VCaP (cell line): ENCODE data around the gene FARS2.

ENCODE experiments used
- H3K27ac ChIP-seq: fragments of 450-650 bp; 2 replicates; pipeline ENCODE4 v1.5.1; 2017
- TF ChIP-seq, protein P1 (sequence below): fragments of 450-650 bp; conservative IDR thresholded peaks from 2 replicates; pipeline ENCODE4 v1.5.1; 2017; ENCODE audit warnings: mild to moderate bottlenecking, moderate library complexity

The FARS2 gene

DNA sequence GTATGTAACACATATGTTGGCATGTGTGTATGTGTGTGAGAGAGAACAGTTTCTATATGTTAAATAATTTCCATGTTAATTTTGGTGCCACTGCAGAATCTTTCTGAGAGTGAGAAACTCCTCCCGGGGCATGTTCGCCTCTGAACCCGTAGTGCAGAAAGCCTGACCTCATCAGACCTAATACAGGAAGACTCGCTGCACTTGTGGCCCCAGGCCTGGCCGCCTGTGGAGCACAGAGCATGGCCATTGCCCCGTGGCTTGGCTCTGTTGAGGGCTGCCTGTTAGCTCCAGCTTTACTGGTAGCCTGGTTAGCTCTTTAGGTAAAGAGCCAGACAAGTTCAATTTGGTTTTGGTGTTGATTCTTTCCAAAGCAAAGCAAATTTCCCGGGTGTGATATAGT is 25.5 kb downstream of the FARS2 start:
- H3K27ac ChIP-seq: no peak overlapping the region
- TF ChIP-seq, protein P1, sequence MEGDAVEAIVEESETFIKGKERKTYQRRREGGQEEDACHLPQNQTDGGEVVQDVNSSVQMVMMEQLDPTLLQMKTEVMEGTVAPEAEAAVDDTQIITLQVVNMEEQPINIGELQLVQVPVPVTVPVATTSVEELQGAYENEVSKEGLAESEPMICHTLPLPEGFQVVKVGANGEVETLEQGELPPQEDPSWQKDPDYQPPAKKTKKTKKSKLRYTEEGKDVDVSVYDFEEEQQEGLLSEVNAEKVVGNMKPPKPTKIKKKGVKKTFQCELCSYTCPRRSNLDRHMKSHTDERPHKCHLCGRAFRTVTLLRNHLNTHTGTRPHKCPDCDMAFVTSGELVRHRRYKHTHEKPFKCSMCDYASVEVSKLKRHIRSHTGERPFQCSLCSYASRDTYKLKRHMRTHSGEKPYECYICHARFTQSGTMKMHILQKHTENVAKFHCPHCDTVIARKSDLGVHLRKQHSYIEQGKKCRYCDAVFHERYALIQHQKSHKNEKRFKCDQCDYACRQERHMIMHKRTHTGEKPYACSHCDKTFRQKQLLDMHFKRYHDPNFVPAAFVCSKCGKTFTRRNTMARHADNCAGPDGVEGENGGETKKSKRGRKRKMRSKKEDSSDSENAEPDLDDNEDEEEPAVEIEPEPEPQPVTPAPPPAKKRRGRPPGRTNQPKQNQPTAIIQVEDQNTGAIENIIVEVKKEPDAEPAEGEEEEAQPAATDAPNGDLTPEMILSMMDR: no peak

DNA sequence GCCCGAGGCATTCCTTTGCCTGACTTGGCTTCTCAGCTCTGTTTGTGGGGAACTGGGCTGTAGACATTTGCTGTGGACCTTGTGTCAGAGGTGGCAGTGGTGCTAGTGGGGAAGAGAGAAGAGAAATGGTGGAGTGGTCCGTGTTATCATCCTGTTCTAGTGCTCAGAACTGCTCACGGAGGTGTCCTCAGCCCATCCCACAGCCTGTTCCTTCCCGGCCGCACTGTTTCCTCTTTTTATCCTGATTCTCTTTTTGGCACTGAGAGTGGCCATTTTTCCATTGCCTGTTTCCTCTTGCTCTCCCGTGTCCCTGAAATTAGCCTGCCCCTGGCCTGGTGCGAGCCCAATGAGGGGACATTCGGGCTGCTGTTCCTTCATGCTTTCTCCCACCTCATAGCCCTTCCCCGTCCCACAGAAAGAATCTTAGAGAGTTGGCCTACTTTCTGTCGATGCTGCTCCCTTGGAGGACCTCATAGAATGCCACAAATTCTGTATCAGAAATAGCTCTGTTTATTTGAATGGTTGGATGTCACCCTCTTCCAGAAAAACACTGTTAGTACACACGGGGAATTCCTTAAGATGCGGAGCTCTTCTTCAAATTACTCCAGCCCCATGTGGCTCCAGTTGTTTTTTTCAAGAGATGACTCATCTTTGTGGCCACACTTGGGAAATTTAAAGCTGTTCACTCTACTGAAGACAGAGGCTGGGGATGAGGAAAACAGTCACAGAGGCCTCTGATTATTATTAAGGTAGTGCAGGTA is 26.1 kb downstream of the FARS2 start:
- no peak overlapping the region for H3K27ac ChIP-seq

DNA sequence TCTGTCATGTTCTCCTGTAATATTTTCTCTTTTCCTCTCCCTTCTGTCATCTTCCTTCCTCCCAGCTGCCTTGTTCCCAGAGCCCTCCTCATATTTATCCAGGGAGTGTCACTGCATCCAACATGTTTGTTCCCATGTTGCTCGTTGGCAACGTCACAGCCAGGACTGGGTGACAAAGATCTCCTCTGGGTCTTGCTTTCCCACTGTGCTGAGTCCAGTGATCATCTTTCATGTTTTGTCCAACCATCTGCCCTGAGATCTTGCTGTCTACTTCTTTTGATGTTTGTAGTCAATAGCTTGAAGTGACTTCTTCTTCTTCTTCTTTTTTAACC is 26.6 kb downstream of the FARS2 start:
- TF ChIP-seq, protein P1: no peak
- no peak overlapping the region for H3K27ac ChIP-seq

More for the DNA sequence above, 26.1 kb downstream of the FARS2 start:
- TF ChIP-seq, protein P1: no peak

DNA sequence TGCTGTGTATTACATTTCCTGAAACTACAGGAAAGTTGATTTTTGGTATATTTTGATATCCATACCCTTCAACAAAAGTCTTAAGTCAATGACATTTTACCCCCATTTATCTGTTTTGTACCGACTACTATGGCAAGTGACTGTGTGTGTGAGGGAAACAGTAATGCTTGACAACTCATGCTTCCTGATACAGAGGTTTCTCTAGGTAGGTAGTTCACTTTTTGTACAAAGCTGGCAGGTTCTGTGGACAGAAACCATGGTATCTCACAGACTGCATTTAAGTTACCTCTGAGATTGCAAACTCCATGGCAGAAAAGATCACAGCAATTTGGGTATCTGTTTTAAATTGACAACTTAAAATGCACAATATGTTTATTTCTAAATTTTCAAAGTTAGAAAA is 28.8 kb downstream of the FARS2 start:
- TF ChIP-seq, protein P1: no peak
- no peak overlapping the region for H3K27ac ChIP-seq

DNA sequence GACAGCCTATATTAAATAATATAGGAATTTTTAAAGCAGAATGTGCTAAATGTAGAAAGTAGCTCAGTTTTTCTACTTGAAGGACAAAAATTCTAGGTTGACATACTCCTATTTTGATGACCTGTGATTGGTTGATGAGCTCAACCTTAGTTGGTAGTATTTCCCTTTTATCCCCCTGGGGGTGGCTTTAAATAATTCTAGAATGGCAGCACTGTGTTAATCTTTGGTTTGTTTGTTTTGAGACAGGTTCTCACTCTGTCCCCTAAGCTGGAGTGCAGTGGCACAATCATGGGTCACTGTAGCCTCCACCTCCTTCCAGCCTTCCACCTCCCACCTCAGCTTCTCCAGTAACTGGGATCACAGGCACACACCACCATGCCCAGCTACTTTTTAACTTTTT is 29.2 kb downstream of the FARS2 start:
- TF ChIP-seq, protein P1: no peak
- no peak overlapping the region for H3K27ac ChIP-seq

DNA sequence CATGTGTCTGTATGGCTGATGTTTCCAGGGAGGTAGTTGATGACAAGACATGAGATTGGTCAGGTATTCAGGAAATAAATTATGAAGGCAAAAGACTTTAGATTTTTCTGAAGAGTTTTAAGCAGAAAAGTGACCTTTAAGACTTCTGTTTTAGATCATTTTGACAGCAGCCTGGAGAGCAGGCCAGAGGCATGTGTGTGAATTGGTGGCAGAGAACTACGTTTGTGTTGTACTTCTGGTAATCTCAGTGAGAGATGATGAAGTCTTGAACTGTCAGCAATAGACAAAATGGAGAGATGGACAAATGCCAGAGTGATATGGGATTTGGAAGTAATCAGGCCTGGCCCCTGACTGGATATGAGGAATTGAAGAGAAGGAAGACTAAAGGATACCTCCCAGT is 30.8 kb downstream of the FARS2 start:
- TF ChIP-seq, protein P1: no peak
- H3K27ac ChIP-seq: no peak overlapping the region

DNA sequence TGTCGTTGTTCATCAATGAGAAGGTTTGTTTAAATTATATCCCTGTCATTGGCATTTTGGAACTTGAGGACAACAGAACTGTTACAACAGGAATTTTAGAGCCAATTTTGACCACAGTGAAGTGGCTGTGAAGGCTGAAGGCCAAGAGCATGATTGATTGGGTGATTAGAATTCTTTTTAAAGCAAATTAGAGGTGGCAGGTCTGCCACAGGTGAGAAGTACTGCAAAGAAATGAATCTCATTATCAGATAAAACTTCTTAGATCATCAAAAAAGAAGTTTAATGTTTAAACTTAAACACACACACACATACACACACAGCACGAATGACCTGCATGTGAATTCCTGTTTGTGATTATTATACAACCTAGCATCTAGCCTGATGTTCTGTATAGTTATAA is 32.4 kb downstream of the FARS2 start:
- TF ChIP-seq, protein P1: no peak
- H3K27ac ChIP-seq: no peak overlapping the region
